H1 (cell line): ENCODE results near the gene CAPZB. TPM values are rescaled to one million over a fixed set of nuclear protein-coding genes. Genes with fewer than 3 reads are reported as not detected.

ENCODE experiments used
- ATF3 ChIP-seq: IDR thresholded peaks from 2 replicates; pipeline ENCODE4 v1.6.1; 2011; ENCODE audit warnings: low read depth, mild to moderate bottlenecking, low read length; ENCODE audit not compliant: insufficient read depth
- HDAC6 ChIP-seq: IDR thresholded peaks from one replicate; pipeline ENCODE4 v1.7.1; 2012; ENCODE audit warnings: low read depth, mild to moderate bottlenecking, inconsistent platforms, low read length, moderate library complexity
- SIX5 ChIP-seq: IDR thresholded peaks from 2 replicates; pipeline ENCODE4 v1.6.1; 2011; ENCODE audit warnings: mild to moderate bottlenecking, low read depth, low read length
- SP1 ChIP-seq: IDR thresholded peaks from 2 replicates; pipeline ENCODE4 v1.6.1; 2011; ENCODE audit warnings: low read depth, low read length
- USF2 ChIP-seq: IDR thresholded peaks from 2 replicates; pipeline ENCODE4 v1.6.1; 2011; ENCODE audit warnings: low read length, improper control_type of control experiment
- polyA plus RNA-seq, 7 experiments: library from polyadenylated mRNA; depleted of rRNA in 3 of 7; stranded (reverse) in 5 of 7; unstranded in 2 of 7; fragments of >200 nt in 5 of 7; fragments of 200-250 nt in 2 of 7; gene quantifications; 1 replicate in 5 of 7; 2 replicates in 1 of 7; 4 replicates in 1 of 7; pipeline versions ENCODE4 v1.2.1 to v1.2.3, GENCODE V29; 2011 to 2013; ENCODE audit warnings: missing spikeins in 2 of 7, mixed read lengths in 2 of 7
- total RNA-seq: library from RNA; stranded (reverse); fragmentation: NEBNext Ultra II Directional; extraction: Animal tissue kit (Norgen Biotek cat#: 25700); gene quantifications from 2 replicates; pipeline ENCODE4 v1.2.1, GENCODE V29; 2021

The CAPZB gene
- total and polyA plus RNA-seq, 2 of the 8 experiments (the other 6 are each of a cell fraction or from before 2014, with no cell fraction given) = 162 to 371 TPM

GRCh38 chr1:19381261-19381660 lies 104.1 kb downstream of the CAPZB start (continued):
- no peak for TF ChIP-seq USF2
- TF ChIP-seq SP1 = no peak
- TF ChIP-seq HDAC6 = no peak
- TF ChIP-seq ATF3 = no peak
- TF ChIP-seq SIX5 = no peak
